Coronary artery (tissue), 2 donors: ENCODE results near the gene ORAI2.
A peak's percentile ranks its signal among the peaks of the same experiment; 100 is the strongest.
"Not testable (repeated sequence)": the region's sequence is repeated elsewhere in the genome, so short reads cannot be mapped to it uniquely, and the experiment has no call there.

Source experiments
- DNase-seq: peaks from one replicate; pipeline ENCODE4 v3.0.0-alpha.2; 2017; ENCODE audit warnings: low spot score
- H3K27ac ChIP-seq, 2 donors: fragments of 200-600 bp; sonication (generic); one replicate each; pipeline ENCODE4 v1.5.1; 2016 to 2019
- H3K4me3 ChIP-seq: fragments of 200-600 bp; sonication (generic); 2 replicates; pipeline ENCODE4 v1.5.1; 2016; ENCODE audit warnings: mild to moderate bottlenecking, moderate library complexity
- CTCF ChIP-seq: fragments of 200-600 bp; sonication (generic); IDR thresholded peaks from one replicate; pipeline ENCODE4 v1.5.1; 2019; ENCODE audit warnings: antibody characterized with exemption

The ORAI2 gene

DNA sequence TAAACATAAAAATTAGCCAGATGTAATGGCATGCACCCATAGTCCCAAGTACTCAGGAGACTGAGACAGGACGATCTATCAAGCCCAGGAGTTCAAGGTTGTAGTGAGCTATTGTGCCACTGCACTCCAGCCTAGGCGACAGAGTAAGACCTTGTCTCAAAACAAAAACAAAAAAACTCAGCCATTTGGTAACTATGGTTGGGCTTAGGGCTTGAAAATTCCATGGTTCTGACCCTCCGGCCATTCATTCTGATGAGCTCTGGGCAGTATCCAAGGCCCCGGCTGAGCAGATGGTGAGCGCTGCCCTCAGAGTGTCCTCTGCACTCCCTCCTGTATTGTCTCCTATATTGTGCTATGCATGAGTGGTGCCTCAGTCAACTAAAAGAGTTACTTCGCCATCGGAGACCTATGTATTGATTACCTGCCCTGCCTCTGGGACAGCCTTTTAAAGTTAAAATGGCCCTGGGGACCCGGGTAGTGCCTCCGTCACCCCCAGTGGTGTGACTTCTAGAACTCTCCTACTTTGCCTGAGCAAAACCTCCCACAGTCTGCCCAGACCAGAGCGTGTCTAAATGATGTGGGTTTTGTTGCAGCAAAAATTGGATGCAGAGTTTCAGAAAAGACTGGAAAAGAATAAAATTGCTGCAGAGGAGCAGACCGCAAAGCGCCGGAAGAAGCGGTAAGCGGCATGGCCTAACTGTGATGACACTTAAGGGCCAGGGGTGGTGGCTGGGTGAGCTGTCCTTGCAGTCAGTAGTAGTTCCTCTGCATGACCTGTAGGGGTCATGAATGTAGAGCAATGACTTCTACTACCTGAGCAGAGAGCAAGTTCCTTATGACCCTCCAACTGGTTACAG, 29.1 kb upstream of the ORAI2 start:
- Histone ChIP-seq H3K4me3 (no peak overlapping the region), H3K27ac (no peak overlapping the region)
- DNase-seq, result no peak
- peak; percentile 26 for TF ChIP-seq CTCF

- not testable (repeated sequence) for H3K4me3 ChIP-seq, H3K27ac ChIP-seq, DNase-seq
Observed at GRCh38 chr7:102404862-102405188, 28.6 kb upstream of the ORAI2 start.

DNA sequence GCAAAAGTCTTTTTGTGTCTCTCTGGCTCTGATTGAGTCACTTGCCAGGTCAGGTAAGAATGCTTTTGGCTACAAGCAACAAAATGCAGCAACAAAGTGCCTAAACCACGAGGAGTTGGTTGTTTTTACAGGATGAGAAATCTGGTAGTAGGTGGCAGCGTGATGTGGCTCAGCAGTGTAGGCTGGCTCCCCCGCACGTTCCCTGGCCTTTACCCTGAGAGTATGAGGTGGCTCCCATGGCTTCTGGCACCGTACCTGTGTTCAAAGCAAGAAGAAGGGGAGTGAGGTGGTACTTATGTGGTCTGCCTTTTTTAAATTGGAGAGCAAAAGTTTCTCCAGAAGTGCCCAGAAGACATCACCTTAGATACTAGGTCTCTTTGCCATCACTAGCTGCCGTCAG, 25.5 kb upstream of the ORAI2 start:
- H3K27ac ChIP-seq, result no peak overlapping the region
- DNase-seq, result no peak
- no peak overlapping the region for H3K4me3 ChIP-seq
- no peak for TF ChIP-seq CTCF

- H3K4me3 ChIP-seq, DNase-seq, H3K27ac ChIP-seq: not testable (repeated sequence)
Observed at GRCh38 chr7:102408530-102408929, 24.8 kb upstream of the ORAI2 start.

DNA sequence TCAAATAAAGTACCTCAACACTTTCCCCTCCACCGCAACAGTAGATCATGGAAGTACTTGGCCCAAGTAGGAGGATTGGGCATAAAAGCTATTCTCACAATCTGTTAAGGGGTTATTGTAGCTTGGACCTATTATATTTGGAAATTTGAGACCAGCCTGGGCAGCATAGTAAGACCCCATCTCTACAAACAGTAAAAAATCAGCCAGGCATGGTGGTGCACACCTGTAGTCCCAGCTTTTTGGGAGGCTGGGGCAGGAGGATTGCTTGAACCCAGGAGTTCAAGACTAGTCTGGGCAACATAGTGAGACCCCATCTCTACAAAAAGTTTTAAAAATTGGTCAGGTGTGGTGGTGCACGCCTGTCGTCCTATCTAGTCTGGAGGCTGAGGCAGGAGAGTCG, 24.0 kb upstream of the ORAI2 start:
- TF ChIP-seq CTCF, result no peak
- no peak overlapping the region for H3K4me3 ChIP-seq
- H3K27ac ChIP-seq, result no peak overlapping the region
- DNase-seq, result no peak

- DNase-seq, result no peak
- no peak overlapping the region for H3K4me3 ChIP-seq
- no peak overlapping the region for H3K27ac ChIP-seq
- TF ChIP-seq CTCF, result no peak
Observed at GRCh38 chr7:102410123-102410522, 23.3 kb upstream of the ORAI2 start.

DNA sequence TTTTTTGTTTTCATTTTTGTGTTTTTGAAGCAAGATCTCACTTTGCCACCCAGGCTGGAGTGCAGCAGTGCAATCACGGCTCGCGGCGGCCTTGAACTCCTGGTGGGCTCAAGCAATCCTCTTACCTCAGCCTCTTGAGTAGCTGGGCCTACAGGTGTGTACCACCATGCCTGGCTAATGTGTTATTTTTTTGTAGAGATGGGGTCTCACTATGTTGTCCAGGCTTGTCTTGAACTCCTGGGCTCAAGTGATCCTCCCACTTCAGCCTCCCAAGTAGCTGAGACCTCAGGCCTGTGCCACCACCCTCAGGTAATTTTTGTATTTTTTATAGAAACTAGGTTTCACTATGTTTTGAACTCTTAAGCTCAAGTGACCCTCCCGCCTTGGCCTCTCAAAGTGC, 22.5 kb upstream of the ORAI2 start:
- Histone ChIP-seq H3K4me3 (no peak overlapping the region), H3K27ac (no peak overlapping the region)
- no peak for DNase-seq
- no peak for TF ChIP-seq CTCF

DNA sequence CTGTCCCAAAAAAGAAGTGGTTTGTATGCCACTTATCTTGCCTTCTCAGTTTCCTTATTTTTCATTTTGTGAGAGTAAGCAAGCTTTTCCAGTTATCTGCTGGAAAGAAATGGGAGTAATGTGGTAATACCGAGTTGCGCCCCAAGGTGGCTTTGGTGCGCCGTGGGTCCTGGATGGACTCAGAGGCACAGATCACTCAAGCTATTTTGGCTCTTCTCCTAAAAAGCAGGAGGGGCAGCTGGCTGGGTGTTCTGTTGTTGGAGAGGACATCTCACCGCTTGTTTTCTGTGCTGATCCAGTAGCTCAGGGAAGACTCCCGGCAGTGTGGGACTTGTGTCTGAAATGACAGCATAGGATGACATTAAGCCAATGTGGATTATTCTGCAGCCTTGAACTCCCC, 20.8 kb upstream of the ORAI2 start:
- Histone ChIP-seq H3K4me3 (no peak overlapping the region), H3K27ac (no peak overlapping the region)
- DNase-seq, result no peak
- no peak for TF ChIP-seq CTCF
